ENCODE measurements around the gene DNM3.
"Not testable (repeated sequence)": the region's sequence is repeated elsewhere in the genome, so short reads cannot be mapped to it uniquely, and the experiment has no call there.

DNM3 gene

GRCh38 chr1:172054172-172054571, 212.9 kb downstream of the DNM3 start:
- DNase-seq = no peak

GRCh38 chr1:172055816-172056419, 214.6 kb downstream of the DNM3 start:
- not testable (repeated sequence) for DNase-seq

- no peak for DNase-seq
These were observed 227.0 kb downstream of the DNM3 start for GRCh38 chr1:172068334-172068733.

- no peak for DNase-seq
These were observed 227.8 kb downstream of the DNM3 start for GRCh38 chr1:172069051-172069450.

GRCh38 chr1:172069534-172069933, 228.2 kb downstream of the DNM3 start:
- no peak for DNase-seq

GRCh38 chr1:172070055-172070454, 228.8 kb downstream of the DNM3 start:
- DNase-seq = no peak

GRCh38 chr1:172071746-172072145, 230.4 kb downstream of the DNM3 start:
- no peak for DNase-seq

GRCh38 chr1:172079859-172080258, 238.6 kb downstream of the DNM3 start:
- DNase-seq = not testable (repeated sequence)

- no peak for DNase-seq
These were observed 241.9 kb downstream of the DNM3 start for GRCh38 chr1:172083191-172083590.

- DNase-seq = no peak
These were observed 243.6 kb downstream of the DNM3 start for GRCh38 chr1:172084876-172085275.

GRCh38 chr1:172085317-172085716, 244.0 kb downstream of the DNM3 start:
- no peak for DNase-seq

GRCh38 chr1:172086137-172086536, 244.8 kb downstream of the DNM3 start:
- DNase-seq = no peak

- DNase-seq = no peak
These were observed 247.0 kb downstream of the DNM3 start for GRCh38 chr1:172088256-172088655.

- no peak for DNase-seq
These were observed 248.6 kb downstream of the DNM3 start for GRCh38 chr1:172089768-172090510.

- DNase-seq = no peak
These were observed 249.2 kb downstream of the DNM3 start for GRCh38 chr1:172090511-172090817.

- DNase-seq = no peak
These were observed 254.5 kb downstream of the DNM3 start for GRCh38 chr1:172095846-172096245.

- DNase-seq = no peak
These were observed 263.9 kb downstream of the DNM3 start for GRCh38 chr1:172105230-172105629.

GRCh38 chr1:172107316-172107975, 266.1 kb downstream of the DNM3 start:
- no peak for DNase-seq

- DNase-seq = no peak
These were observed 267.0 kb downstream of the DNM3 start for GRCh38 chr1:172108161-172108893.

- DNase-seq = no peak
These were observed 268.1 kb downstream of the DNM3 start for GRCh38 chr1:172109359-172109758.

- no peak for DNase-seq
These were observed 271.3 kb downstream of the DNM3 start for GRCh38 chr1:172112576-172112975.

GRCh38 chr1:172117800-172118199, 276.5 kb downstream of the DNM3 start:
- DNase-seq = no peak

- DNase-seq = no peak
These were observed 277.3 kb downstream of the DNM3 start for GRCh38 chr1:172118618-172119017.

- DNase-seq = no peak
These were observed 277.9 kb downstream of the DNM3 start for GRCh38 chr1:172119184-172119583.
